Measurements from ENCODE around the gene MPDZ. TPM values are rescaled to one million over a fixed set of nuclear protein-coding genes. Genes with fewer than 3 reads are reported as not detected.

MPDZ gene
- total and polyA plus RNA-seq, 4 donors = 9.5 to 62.7 (median 16.2) TPM

DNA sequence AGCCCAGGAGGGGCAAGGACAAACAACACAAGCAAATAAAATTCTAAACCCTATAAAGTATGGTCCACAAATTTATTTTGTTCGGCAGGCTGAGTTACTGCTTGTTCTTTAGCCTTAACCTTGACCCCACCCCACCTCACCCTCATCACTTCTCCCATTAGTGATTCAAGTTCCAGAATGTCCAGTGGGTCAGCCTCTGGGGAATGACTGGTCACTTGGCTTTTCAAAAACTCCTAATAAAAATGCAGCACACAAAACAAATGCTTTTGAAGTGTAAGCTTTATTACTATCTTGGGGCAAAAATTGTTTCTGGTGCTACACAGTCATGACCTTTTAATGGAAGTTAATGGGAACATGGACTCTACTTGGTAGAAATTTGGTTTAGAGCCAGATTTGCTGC lies 142.1 kb downstream of the MPDZ start:
- H3K27me3 ChIP-seq (ENCODE audit: control insufficient read depth in 3 of 3, insufficient read depth in 3 of 3, low read length in 2 of 3) = no peaks in the 10 kb centered on the region
- TF ChIP-seq, protein P1, sequence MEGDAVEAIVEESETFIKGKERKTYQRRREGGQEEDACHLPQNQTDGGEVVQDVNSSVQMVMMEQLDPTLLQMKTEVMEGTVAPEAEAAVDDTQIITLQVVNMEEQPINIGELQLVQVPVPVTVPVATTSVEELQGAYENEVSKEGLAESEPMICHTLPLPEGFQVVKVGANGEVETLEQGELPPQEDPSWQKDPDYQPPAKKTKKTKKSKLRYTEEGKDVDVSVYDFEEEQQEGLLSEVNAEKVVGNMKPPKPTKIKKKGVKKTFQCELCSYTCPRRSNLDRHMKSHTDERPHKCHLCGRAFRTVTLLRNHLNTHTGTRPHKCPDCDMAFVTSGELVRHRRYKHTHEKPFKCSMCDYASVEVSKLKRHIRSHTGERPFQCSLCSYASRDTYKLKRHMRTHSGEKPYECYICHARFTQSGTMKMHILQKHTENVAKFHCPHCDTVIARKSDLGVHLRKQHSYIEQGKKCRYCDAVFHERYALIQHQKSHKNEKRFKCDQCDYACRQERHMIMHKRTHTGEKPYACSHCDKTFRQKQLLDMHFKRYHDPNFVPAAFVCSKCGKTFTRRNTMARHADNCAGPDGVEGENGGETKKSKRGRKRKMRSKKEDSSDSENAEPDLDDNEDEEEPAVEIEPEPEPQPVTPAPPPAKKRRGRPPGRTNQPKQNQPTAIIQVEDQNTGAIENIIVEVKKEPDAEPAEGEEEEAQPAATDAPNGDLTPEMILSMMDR (IDR thresholded peaks at IDR 0.05; ENCODE audit: control extremely low read depth, extremely low read depth) = no peak
- peaks cover 10 to 40% (median 36%) of the 10 kb centered on the region in 4 donors for H3K36me3 ChIP-seq (ENCODE audit: control insufficient read depth in 4 of 4, insufficient read depth in 4 of 4, low read length in 4 of 4)
- no peak for DNase-seq
- no peak overlapping the region for H3K27ac ChIP-seq (ENCODE audit: low read depth in 1 of 2, low read length in 1 of 2)
- H3K4me3 ChIP-seq = no peak overlapping the region
- H3K9ac ChIP-seq (ENCODE audit: insufficient read depth in 1 of 2, low read length in 2 of 2) = no peak overlapping the region
- 80 to 84% methylated on average over 1 of the region's 1 CpG for WGBS, 2 donors
- no peak for ATAC-seq (ENCODE audit: insufficient read depth, low FRiP score)
- H3K9me3 ChIP-seq (ENCODE audit: control insufficient read depth in 4 of 4, insufficient read depth in 3 of 4, low read length in 3 of 4) = no peaks in the 10 kb centered on the region
- H3K4me1 ChIP-seq (ENCODE audit: control insufficient read depth in 5 of 5, insufficient read depth in 5 of 5, low read length in 5 of 5) = peaks cover 0 to 19% (median 9%) of the 10 kb centered on the region in 5 donors

DNA sequence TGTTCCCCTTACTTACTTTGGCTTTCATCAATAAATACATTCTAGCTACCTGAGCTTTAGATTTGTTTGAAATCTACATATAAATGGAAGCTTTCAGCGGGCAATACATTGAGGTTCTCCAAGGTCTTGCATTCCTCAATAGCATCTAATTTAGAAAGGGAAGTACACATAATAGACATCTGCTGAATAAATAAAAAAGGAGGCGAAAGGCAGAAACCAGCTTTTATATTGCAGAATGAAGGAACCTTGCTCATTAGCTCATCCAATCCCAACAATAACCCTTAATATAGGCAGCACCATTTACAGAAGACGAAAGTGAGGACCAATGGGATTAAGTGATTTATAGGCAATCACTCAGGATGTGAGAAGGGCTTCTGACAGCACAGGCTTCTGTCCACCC lies 147.5 kb downstream of the MPDZ start:
- DNase-seq (no peak), ATAC-seq (ENCODE audit: insufficient read depth, low FRiP score) (no peak)
- TF ChIP-seq, protein P1 (IDR thresholded peaks at IDR 0.05; ENCODE audit: control extremely low read depth, extremely low read depth) = no peak
- peaks cover 0 to 10% (median 0%) of the 10 kb centered on the region in 5 donors for H3K4me1 ChIP-seq (ENCODE audit: control insufficient read depth in 5 of 5, insufficient read depth in 5 of 5, low read length in 5 of 5)
- H3K27me3 ChIP-seq (ENCODE audit: control insufficient read depth in 3 of 3, insufficient read depth in 3 of 3, low read length in 2 of 3) = no peaks in the 10 kb centered on the region
- no peak overlapping the region for H3K4me3 ChIP-seq
- WGBS, 2 donors = 87 to 94% methylated on average over 3 of the region's 3 CpGs
- H3K27ac ChIP-seq (ENCODE audit: low read depth in 1 of 2, low read length in 1 of 2) = no peak overlapping the region
- peaks cover 9 to 27% (median 18%) of the 10 kb centered on the region in 4 donors for H3K36me3 ChIP-seq (ENCODE audit: control insufficient read depth in 4 of 4, insufficient read depth in 4 of 4, low read length in 4 of 4)
- no peaks in the 10 kb centered on the region for H3K9me3 ChIP-seq (ENCODE audit: control insufficient read depth in 4 of 4, insufficient read depth in 3 of 4, low read length in 3 of 4)
- H3K9ac ChIP-seq (ENCODE audit: insufficient read depth in 1 of 2, low read length in 2 of 2) = no peak overlapping the region

DNA sequence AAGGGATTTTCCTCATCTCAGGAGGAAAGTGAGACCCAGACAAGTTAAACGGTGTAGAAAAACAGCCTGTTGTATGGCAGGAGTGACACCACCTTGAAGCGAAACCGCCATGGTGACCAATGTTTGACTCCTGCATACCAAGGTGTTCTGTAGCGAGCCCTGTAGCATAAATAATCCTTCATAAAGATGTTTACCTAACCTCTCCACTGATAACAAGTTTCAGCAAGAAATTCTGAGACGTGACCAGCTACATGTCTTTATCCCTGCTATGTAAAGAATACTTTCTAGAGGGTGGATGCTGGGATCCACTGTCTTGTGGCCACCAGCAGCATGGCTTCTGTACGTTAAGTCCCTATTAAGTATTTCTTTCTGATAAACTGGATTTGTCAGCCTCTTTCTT lies 148.1 kb downstream of the MPDZ start:
- Histone ChIP-seq H3K4me3 (no peak overlapping the region), H3K27ac (ENCODE audit: low read depth in 1 of 2, low read length in 1 of 2) (no peak overlapping the region), H3K9ac (ENCODE audit: insufficient read depth in 1 of 2, low read length in 2 of 2) (no peak overlapping the region), H3K27me3 (ENCODE audit: control insufficient read depth in 3 of 3, insufficient read depth in 3 of 3, low read length in 2 of 3) (no peaks in the 10 kb centered on the region), H3K4me1 (ENCODE audit: control insufficient read depth in 5 of 5, insufficient read depth in 5 of 5, low read length in 5 of 5) (peaks cover 0 to 12% (median 0%) of the 10 kb centered on the region in 5 donors), H3K9me3 (ENCODE audit: control insufficient read depth in 4 of 4, insufficient read depth in 3 of 4, low read length in 3 of 4) (no peaks in the 10 kb centered on the region), H3K36me3 (ENCODE audit: control insufficient read depth in 4 of 4, insufficient read depth in 4 of 4, low read length in 4 of 4) (peaks cover 8 to 27% (median 19%) of the 10 kb centered on the region in 4 donors)
- 76 to 86% methylated on average over 6 of the region's 6 CpGs for WGBS, 2 donors
- TF ChIP-seq, protein P1 (IDR thresholded peaks at IDR 0.05; ENCODE audit: control extremely low read depth, extremely low read depth) = no peak
- DNase-seq = no peak
- ATAC-seq (ENCODE audit: insufficient read depth, low FRiP score) = no peak

DNA sequence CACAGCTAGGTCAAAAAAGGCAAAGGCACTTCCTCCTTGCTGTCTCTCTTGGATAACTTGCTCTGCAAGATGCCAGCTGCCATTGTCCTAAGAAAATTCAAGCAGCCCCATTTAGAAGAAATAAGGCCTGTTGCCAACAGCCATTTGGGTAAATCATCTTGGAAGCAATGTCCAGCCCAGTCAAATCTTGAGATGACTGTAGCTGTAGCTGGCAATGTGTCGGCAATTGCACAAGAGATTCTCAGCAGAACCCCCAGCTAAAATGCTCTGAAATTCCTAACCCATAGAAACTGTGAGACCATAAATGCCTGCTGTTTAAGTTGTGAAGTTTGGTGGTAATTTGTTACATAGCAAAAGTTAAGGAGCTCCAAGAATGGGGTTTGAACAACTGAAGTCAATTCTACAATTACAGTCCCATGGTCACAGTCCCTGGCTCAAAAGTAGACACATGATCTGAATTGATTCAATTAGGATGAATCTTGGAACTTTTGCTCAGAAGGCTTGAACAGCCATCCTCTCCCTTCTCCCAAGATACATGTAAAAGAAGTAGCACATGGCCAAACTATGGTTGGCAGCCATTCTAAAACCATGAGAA lies 151.1 kb downstream of the MPDZ start:
- Histone ChIP-seq H3K4me3 (no peak overlapping the region), H3K36me3 (ENCODE audit: control insufficient read depth in 4 of 4, insufficient read depth in 4 of 4, low read length in 4 of 4) (peaks cover 5 to 27% (median 15%) of the 10 kb centered on the region in 4 donors), H3K27ac (ENCODE audit: low read depth in 1 of 2, low read length in 1 of 2) (no peak overlapping the region), H3K4me1 (ENCODE audit: control insufficient read depth in 5 of 5, insufficient read depth in 5 of 5, low read length in 5 of 5) (peaks cover 0 to 20% (median 0%) of the 10 kb centered on the region in 5 donors), H3K27me3 (ENCODE audit: control insufficient read depth in 3 of 3, insufficient read depth in 3 of 3, low read length in 2 of 3) (no peaks in the 10 kb centered on the region), H3K9me3 (ENCODE audit: control insufficient read depth in 4 of 4, insufficient read depth in 3 of 4, low read length in 3 of 4) (no peaks in the 10 kb centered on the region), H3K9ac (ENCODE audit: insufficient read depth in 1 of 2, low read length in 2 of 2) (no peak overlapping the region)
- DNase-seq = peak; percentile 67 to 91 (median 85)
- TF ChIP-seq, protein P1 (IDR thresholded peaks at IDR 0.05; ENCODE audit: control extremely low read depth, extremely low read depth) = no peak
- ATAC-seq (ENCODE audit: insufficient read depth, low FRiP score) = no peak
- 77 to 100% methylated on average over 1 of the region's 1 CpG for WGBS, 2 donors

All from lung (tissue), 12 donors.